Psoas muscle (tissue), 8 donors: Measurements from ENCODE around the gene ADAMTSL5. TPM values are rescaled to one million over a fixed set of nuclear protein-coding genes. Genes with fewer than 3 reads are reported as not detected.
"Not testable (repeated sequence)": the region's sequence is repeated elsewhere in the genome, so short reads cannot be mapped to it uniquely, and the experiment has no call there.

Source experiments
- ATAC-seq, 4 donors: fragments of 200-7000 bp; cut with Tn5 transposase; one replicate each; pipeline ENCODE4 v1.9.1; 2020; ENCODE audit warnings: moderate library complexity in 3 of 4, mild to moderate bottlenecking in 2 of 4
- DNase-seq, 2 donors: peaks; one replicate each; pipeline ENCODE4 v3.0.0-alpha.2; 2020
- H3K27ac ChIP-seq: fragments of 200-600 bp; one replicate; pipeline ENCODE4 v1.8.0; 2022
- H3K27me3 ChIP-seq, 3 donors: fragments of 200-600 bp in 1 of 3; one replicate each; pipeline versions ENCODE4 v1.6.1 to v1.8.0; 2013 to 2022; ENCODE audit warnings: low read length in 2 of 3, mild to moderate bottlenecking in 2 of 3, moderate library complexity in 1 of 3; ENCODE audit not compliant: insufficient read depth in 3 of 3
- H3K36me3 ChIP-seq, 2 donors: fragments of 200-600 bp in 1 of 2; one replicate each; pipeline versions ENCODE4 v1.6.1 to v1.8.0; 2013 to 2022; ENCODE audit warnings: low read depth in 1 of 2, mild to moderate bottlenecking in 1 of 2, moderate library complexity in 1 of 2; ENCODE audit not compliant: insufficient read depth in 1 of 2
- H3K4me1 ChIP-seq: fragments of 200-600 bp; one replicate; pipeline ENCODE4 v1.8.0; 2022
- H3K4me3 ChIP-seq: fragments of 200-600 bp; one replicate; pipeline ENCODE4 v1.8.0; 2022; ENCODE audit warnings: mild to moderate bottlenecking
- H3K9me3 ChIP-seq: fragments of 200-600 bp; one replicate; pipeline ENCODE4 v1.8.0; 2022
- CTCF ChIP-seq: fragments of 200-600 bp; IDR thresholded peaks from one replicate; pipeline ENCODE4 v1.8.0; 2022; ENCODE audit warnings: antibody characterized with exemption
- WGBS, 3 donors: extraction: QIAGEN DNeasy Blood & Tissue Kit; methylation state at CpG; one replicate each; pipeline versions ENCODE4 v1.1.6 to v1.1.7; 2013; 5-methylcytosine and 5-hydroxymethylcytosine counted together
- intact Hi-C, 2 donors: fragments of 100-400 bp; cut with DNase I; formaldehyde crosslinking; loops; one replicate each; pipeline versions ENCODE4 v1.11.0 to v1.14.2; 2022
- polyA plus RNA-seq, 3 donors: library from polyadenylated mRNA; stranded (reverse); fragments of 200-250 nt; gene quantifications; one replicate each; pipeline ENCODE4 v1.2.3, GENCODE V29; 2013
- total RNA-seq, 4 donors: library from RNA; stranded (reverse); fragmentation: NEBNext Ultra II Directional in 2 of 4; extraction: Animal tissue kit (Norgen Biotek cat#: 25700) in 2 of 4; gene quantifications; one replicate each; pipeline versions ENCODE4 v1.2.1 to v1.2.4, GENCODE V29; 2021 to 2023
- donor health status: healthy with polysubstance abuse.
- donor health status: DM: no; HTN: no; CAD: no; lungs with moderate emphysema.
- donor health status: Bipolar disorder and iron deficiency.
- donor health status: healthy.
- donor health status: DM: yes; HTN: yes; CAD: no.
- donor health status: DM: no; HTN: no; CAD: no.
- donor health status: DM: no; HTN: no; CAD: no.
- donor health status: DM: yes; HTN: yes; CAD: no.

Gene ADAMTSL5
- total and polyA plus RNA-seq, 7 donors: 3.9 to 20.1 (median 12.6) TPM

GRCh38 chr19:1534972-1535371 is 22.2 kb upstream of the ADAMTSL5 start:
- H3K4me3 ChIP-seq: no peak overlapping the region
- intact Hi-C loops: no loop called here
- H3K36me3 ChIP-seq: no peaks in the 10 kb centered on the region
- no peaks in the 10 kb centered on the region for H3K4me1 ChIP-seq
- 76 to 93% (median 83%) methylated on average over 12 to 14 of the region's 14 CpGs for WGBS, 3 donors
- no peak overlapping the region for H3K27ac ChIP-seq
- ATAC-seq: no peak
- DNase-seq: no peak
- no peak for TF ChIP-seq CTCF
- no peaks in the 10 kb centered on the region for H3K9me3 ChIP-seq
- H3K27me3 ChIP-seq: peaks cover 0 to 38% (median 7%) of the 10 kb centered on the region in 3 donors

- ATAC-seq: no peak
- Histone ChIP-seq H3K4me1 (no peaks in the 10 kb centered on the region), H3K36me3 (no peaks in the 10 kb centered on the region), H3K27ac (no peak overlapping the region), H3K9me3 (no peaks in the 10 kb centered on the region), H3K27me3 (peaks cover 0 to 45% (median 10%) of the 10 kb centered on the region in 3 donors), H3K4me3 (no peak overlapping the region)
- no peak for DNase-seq
- TF ChIP-seq CTCF: no peak
- WGBS, 3 donors: 67 to 73% (median 73%) methylated on average over 15 to 23 of the region's 23 CpGs
- intact Hi-C loops: no loop called here
Observed at GRCh38 chr19:1533510-1534150, 20.8 kb upstream of the ADAMTSL5 start.

GRCh38 chr19:1532003-1532402 is 19.2 kb upstream of the ADAMTSL5 start:
- Histone ChIP-seq H3K27me3 (peaks cover 0 to 43% (median 14%) of the 10 kb centered on the region in 3 donors), H3K4me3 (no peak overlapping the region), H3K27ac (no peak overlapping the region), H3K9me3 (no peaks in the 10 kb centered on the region), H3K36me3 (no peaks in the 10 kb centered on the region), H3K4me1 (no peaks in the 10 kb centered on the region)
- WGBS, 3 donors: 83 to 88% (median 85%) methylated on average over 9 of the region's 9 CpGs
- no peak for TF ChIP-seq CTCF
- DNase-seq: no peak
- no peak for ATAC-seq
- intact Hi-C loops: no loop called here

GRCh38 chr19:1531587-1531986 is 18.8 kb upstream of the ADAMTSL5 start:
- intact Hi-C loops: no loop called here
- ATAC-seq: no peak
- Histone ChIP-seq H3K27me3 (peaks cover 0 to 46% (median 14%) of the 10 kb centered on the region in 3 donors), H3K36me3 (no peaks in the 10 kb centered on the region), H3K9me3 (no peaks in the 10 kb centered on the region), H3K4me1 (no peaks in the 10 kb centered on the region), H3K27ac (no peak overlapping the region), H3K4me3 (no peak overlapping the region)
- no peak for TF ChIP-seq CTCF
- WGBS, 3 donors: 65 to 84% (median 79%) methylated on average over 11 of the region's 11 CpGs
- no peak for DNase-seq

GRCh38 chr19:1530856-1531255 is 18.0 kb upstream of the ADAMTSL5 start:
- peaks cover 0 to 53% (median 17%) of the 10 kb centered on the region in 3 donors for H3K27me3 ChIP-seq
- H3K36me3 ChIP-seq, H3K27ac ChIP-seq, ATAC-seq, intact Hi-C loops, H3K9me3 ChIP-seq, DNase-seq, H3K4me3 ChIP-seq, H3K4me1 ChIP-seq: not testable (repeated sequence)
- WGBS, 3 donors: 87 to 89% (median 87%) methylated on average over 11 of the region's 11 CpGs
